ENCODE data around the gene FN3K. TPM values are rescaled to one million over a fixed set of nuclear protein-coding genes. Genes with fewer than 3 reads are reported as not detected.

FN3K gene
- total and polyA plus RNA-seq, 2 of the 8 experiments (the other 6 are each of a cell fraction or from before 2014, with no cell fraction given): 0.88 to 14.2 TPM

DNA sequence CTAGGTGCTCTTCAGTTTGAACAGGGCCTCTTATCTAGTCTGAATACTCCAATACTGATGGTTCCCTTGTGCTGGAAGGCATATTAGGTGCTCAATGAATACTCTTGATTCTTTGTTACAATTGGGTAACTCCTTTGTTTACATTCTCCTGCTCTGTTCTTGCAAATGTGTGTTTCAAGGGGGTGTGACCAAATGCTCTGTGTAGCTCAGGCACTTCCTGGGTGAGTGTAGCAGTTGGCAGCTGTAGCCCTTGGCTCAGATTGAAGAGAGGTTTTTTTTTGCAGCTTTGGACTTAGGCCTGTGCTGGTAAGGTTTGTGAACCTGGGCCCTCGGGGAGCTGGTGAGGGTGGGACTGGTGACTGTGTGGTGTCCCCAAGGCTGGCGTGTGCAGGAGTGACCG lies 36.6 kb downstream of the FN3K start:
- H3K23me2 ChIP-seq (ENCODE audit: low read depth, low read length): no peaks in the 10 kb centered on the region
- WGBS, 2 experiments (ENCODE audit: extremely low coverage in 1 of 2, insufficient coverage in 1 of 2, insufficient read length in 1 of 2, insufficient replicate concordance in 2 of 2, low coverage in 1 of 2, low lambda C conversion rate in 2 of 2, missing lambda C conversion rate in 1 of 2): 94% methylated on average over 3 of the region's 3 CpGs; no CpG with 5 or more reads in 1 of the 2 experiments
- H3K27ac ChIP-seq (ENCODE audit: low read depth, low read length): no peak overlapping the region
- H4K91ac ChIP-seq (replicated peaks; ENCODE audit: insufficient read length, low read length): no peak overlapping the region
- H3K4me3 ChIP-seq (ENCODE audit: extremely low read depth in 1 of 4, insufficient read depth in 2 of 4, low read depth in 3 of 4, low read length in 4 of 4): no peak overlapping the region
- H3K9ac ChIP-seq (replicated peaks in 1 of 4; ENCODE audit: extremely low read depth in 1 of 4, low read depth in 3 of 4, low read length in 3 of 4): no peak overlapping the region
- H3K56ac ChIP-seq (replicated peaks; ENCODE audit: insufficient read length, low read depth, low read length): no peak overlapping the region
- CTCF ChIA-PET (ENCODE audit: partially characterized antibody): interaction anchor here (0.6 to 1.9 kb wide), 3 partner anchors 92 to 145 kb away, joined by 3 to 5 read pairs (median 4); no protein-coding TSS in a partner anchor
- H3K23ac ChIP-seq (ENCODE audit: insufficient read length): no peak overlapping the region
- no peaks in the 10 kb centered on the region for H3K4me1 ChIP-seq (replicated peaks in 1 of 4; ENCODE audit: control insufficient read depth in 3 of 4, insufficient read depth in 4 of 4, low read length in 3 of 4)
- no peak for DNase-seq (ENCODE audit: low read depth in 1 of 2, low spot score in 2 of 2)
- no peak overlapping the region for H3K4ac ChIP-seq (replicated peaks; ENCODE audit: insufficient read length, low read depth, low read length)
- H2BK20ac ChIP-seq (ENCODE audit: low read length): no peak overlapping the region
- H3K18ac ChIP-seq (ENCODE audit: extremely low read depth, low read length): no peak overlapping the region
- POLR2A ChIA-PET (ENCODE audit: partially characterized antibody): no interaction called here
- peak overlapping the region; percentile 51; the same call in 1 of the 2 replicates for H4K8ac ChIP-seq (ENCODE audit: extremely low read depth, insufficient read depth, low read length)
- H2BK12ac ChIP-seq (ENCODE audit: low read depth, low read length): no peak overlapping the region
- H4K20me1 ChIP-seq (replicated peaks in 1 of 2; ENCODE audit: control insufficient read depth in 1 of 2, insufficient read depth in 2 of 2, low read length in 2 of 2): peaks cover 2 to 7% of the 10 kb centered on the region in 2 experiments
- H2AFZ ChIP-seq (ENCODE audit: low read length): no peak overlapping the region
- peaks cover 9 to 40% (median 29%) of the 10 kb centered on the region in 4 experiments for H3K36me3 ChIP-seq (ENCODE audit: control insufficient read depth in 2 of 4, insufficient read depth in 4 of 4, low read length in 3 of 4)
- H3K14ac ChIP-seq (ENCODE audit: insufficient read length): no peak overlapping the region
- no peak overlapping the region for H4K5ac ChIP-seq (ENCODE audit: insufficient read length, low read depth, low read length)
- peaks cover 0 to 7% of the 10 kb centered on the region in 2 experiments; a peak in 1 of 4 replicates for H3K79me2 ChIP-seq (ENCODE audit: control insufficient read depth in 1 of 2, insufficient read depth in 2 of 2, low read length in 2 of 2)
- H2BK15ac ChIP-seq (ENCODE audit: low read length): no peak overlapping the region
- no peak for FAIRE-seq
- H2AK5ac ChIP-seq (ENCODE audit: low read depth, low read length): no peak overlapping the region
- H2BK5ac ChIP-seq (ENCODE audit: low read depth, low read length): no peak overlapping the region
- H3K79me1 ChIP-seq (ENCODE audit: low read depth, low read length): peaks cover 3% of the 10 kb centered on the region; the same call in 1 of the 2 replicates
- TF ChIP-seq TCF12 (IDR thresholded peaks at IDR 0.05; ENCODE audit: low read depth, low read length) (no peak), CEBPB (IDR thresholded peaks at IDR 0.05; ENCODE audit: low read depth, low read length) (no peak), GABPA (IDR thresholded peaks at IDR 0.05; ENCODE audit: borderline replicate concordance, insufficient read depth, low read length) (no peak), SRF (IDR thresholded peaks at IDR 0.05; ENCODE audit: low read depth, low read length) (no peak), RBBP5 (IDR thresholded peaks at IDR 0.05; ENCODE audit: borderline replicate concordance, low read depth, low read length) (no peak)
- no peaks in the 10 kb centered on the region for H3K9me3 ChIP-seq (ENCODE audit: insufficient read depth in 2 of 2, low read depth in 1 of 2, low read length in 1 of 2)
- H3K4me2 ChIP-seq (ENCODE audit: insufficient read depth in 1 of 2, low read depth in 2 of 2, low read length in 2 of 2): no peak overlapping the region
- no peaks in the 10 kb centered on the region for H3K27me3 ChIP-seq (replicated peaks in 1 of 4; ENCODE audit: control insufficient read depth in 3 of 4, extremely low read depth in 1 of 4, insufficient read depth in 3 of 4, low read length in 3 of 4)
- H2BK120ac ChIP-seq (replicated peaks; ENCODE audit: low read depth, low read length): no peak overlapping the region

All from H1 (cell line).